HG02852 (cell line): Measurements from ENCODE around the gene STK33.

Experiments
- ATAC-seq: cut with Tn5 transposase; IDR thresholded peaks from one replicate; pipeline ENCODE4 v1.9.1; 2021; ENCODE audit warnings: mild to moderate bottlenecking, moderate library complexity; ENCODE audit not compliant: unreplicated experiment

The STK33 gene

DNA sequence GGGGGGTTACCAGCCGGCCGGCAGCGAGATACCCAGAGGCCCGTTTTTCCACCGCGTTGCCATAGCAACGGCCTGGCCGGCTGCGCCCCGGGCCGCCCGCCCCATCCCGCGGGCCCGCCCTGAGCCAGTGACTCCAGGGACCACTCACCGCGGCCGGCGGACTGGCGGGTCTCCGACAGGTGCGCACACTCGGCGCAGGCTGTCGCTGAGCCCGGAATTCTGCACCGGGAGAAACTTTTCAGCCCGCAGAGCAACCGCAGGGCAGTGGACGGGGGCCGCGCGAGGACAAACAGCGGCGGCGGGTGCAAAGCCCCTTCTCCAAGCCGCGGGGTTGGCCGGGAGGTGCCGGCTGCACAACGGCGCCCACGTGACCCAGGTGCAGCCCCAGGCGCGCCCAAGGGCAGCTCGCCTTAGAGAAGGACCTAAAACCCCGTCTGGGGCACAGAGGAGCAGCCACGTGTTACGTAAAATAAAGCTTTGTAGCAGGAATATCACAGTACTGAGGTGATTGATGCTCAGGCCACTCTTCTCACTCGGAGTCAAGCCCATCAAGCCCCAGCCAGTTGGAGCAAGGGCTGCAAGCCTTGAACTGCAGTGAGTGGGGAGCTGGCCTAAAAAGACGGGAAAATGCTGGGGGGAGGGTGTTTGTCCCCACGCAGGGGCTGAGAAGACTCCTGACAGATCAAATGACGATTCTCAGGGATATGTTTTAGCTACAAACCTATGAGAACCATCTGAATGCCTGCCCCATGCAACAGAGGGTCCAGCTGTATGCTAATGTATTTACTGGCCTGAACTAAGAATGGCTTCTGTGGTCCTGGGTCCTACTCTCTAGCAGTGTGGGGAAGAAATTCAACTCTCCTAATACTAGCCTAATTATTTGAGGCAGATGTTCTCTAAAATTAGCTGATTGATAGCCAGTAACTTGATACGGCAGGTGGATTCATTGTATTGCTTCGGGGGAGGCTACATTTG is at the start of gene STK33:
Gene STK33, minus strand, starts transcription at position 294 of the 975 bp plus-strand sequence. CDS start 119,323 bp downstream, outside the sequence.
- ATAC-seq, result peak; percentile 93

DNA sequence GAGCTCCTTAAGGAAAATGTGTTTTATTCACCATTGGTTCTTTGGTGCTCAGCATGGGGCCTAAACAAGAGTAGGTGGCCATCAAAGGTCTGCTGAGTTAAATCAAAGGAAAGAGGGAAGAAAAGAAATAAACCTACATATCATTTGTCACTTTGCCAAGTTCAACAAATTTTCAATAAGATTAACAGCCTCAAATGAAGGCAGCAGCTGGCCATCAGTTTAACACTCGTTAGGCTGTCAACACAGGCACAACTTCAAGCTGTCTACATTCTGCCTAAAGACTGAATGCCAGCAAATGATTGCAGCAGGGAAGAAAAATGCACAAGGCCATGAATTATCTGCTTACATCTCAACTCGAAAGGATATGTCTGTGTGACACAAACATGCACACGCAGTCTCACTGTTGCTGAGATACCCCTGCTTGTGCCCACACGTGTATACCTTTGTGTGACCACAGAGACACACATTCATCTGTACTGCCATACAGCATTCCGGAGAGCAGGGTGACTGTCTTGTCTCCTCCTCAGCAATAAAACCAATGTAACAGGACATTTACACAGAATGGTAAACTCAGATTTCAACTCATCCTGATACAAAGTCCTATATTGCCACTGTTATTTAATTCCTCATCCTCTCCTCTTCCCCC is 48.3 kb upstream of the STK33 start:
- no peak for ATAC-seq

DNA sequence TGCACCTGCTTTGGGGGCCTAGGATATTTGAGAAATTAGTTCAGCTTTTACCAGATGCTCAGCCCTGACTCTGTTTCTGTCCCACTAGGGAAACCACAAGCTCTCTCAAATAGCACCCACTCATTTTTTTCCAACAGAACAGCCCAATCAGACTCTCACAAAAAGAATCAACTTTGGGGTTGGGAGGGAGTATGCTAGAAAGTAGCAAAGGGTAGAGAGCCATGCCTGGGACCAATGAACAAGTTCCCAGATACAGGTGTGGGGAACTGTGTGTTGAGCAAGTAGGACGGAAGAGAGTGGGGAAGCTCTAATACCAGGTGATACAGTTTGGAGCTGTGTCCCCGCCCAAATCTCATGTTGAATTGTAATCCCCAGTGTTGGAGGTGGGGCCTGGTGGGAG is 47.3 kb upstream of the STK33 start:
- ATAC-seq, result no peak

DNA sequence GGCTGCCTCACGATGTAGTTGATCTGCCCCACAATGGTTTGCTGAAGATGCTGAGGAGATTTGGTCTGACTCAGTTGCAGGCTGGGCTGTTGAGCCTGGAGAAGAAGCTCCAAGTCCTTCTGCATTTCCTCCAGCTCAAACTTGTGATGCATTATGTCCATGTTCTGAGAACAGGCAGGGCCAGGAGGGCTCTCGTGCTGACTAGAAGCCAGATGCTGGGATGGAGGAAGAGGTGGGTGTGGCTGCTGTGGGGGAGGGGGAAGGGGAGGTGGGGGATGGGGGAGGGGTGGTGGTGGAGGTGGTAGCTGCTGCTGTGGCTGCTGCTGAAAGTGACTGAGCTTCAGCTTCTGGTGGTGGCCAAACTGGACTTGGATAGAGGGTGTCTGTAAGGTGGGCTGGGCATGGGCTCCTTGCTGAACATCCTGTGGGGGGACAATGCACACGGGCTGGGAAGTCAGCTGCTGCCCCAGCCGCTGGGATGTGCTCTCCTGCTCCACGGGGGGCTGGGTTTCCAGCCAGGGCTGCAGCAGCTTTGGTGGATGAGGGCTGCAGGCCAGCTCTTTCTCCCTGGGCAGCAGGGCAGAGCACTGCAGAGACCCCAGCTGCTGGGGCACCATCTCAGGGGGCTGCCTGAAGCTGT is 46.4 kb upstream of the STK33 start:
- no peak for ATAC-seq

DNA sequence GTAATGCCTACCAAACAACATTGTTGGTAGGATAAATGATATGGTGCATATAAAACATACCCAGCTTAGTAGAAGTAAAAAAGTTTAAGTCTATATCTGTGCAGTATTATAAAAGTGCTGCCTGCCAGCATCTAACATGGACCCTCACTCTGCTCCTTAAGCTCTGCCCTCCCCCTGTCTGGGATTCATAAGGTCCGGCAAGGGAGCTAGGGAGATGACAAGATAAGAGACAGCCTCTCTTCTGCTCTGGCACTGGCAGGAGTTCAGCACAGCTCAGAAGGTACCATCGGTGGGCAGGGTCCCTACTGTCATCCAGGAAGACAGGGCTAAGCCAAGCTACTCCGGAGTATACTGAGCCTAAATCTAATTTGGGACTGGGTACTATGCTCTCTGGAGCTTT is 45.6 kb upstream of the STK33 start:
- ATAC-seq, result no peak

DNA sequence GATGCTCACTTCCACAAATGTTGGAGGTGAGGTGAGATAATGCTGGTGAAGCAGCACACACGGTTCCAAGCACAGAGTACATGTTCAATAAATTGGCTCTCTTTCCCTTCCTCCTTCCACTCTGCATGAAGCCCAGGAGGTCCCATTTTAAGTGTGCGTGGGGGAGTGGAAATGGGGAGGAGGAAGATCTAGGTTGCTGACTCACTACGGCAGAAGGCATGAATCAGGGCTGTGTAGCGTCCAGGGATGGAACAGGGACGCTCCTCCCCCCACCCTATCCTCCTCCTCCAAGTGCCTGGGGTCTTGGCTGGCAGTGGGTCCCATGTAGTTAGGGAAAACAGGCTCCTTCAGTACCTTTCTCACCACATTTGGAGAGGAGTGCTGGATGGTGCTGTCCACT is 44.3 kb upstream of the STK33 start:
- no peak for ATAC-seq

DNA sequence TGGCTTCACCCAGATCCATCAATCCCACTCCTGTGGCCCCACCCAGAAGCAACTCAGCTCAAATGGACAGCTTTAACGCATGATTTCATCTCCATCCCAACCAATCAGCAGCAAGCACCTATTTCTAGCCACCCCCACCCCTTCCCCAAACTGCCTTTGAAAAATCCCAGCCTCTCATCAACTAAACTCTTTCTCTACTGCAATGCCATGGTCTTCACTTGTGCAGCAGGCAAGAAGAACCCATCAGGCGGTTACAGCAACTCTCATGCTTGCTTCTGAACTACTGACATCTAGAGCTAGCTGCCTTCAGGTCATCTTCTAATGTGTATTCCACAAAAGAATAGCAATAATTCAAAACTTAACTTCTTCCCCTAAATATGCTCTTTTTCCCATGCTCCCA is 42.1 kb upstream of the STK33 start:
- ATAC-seq, result no peak

DNA sequence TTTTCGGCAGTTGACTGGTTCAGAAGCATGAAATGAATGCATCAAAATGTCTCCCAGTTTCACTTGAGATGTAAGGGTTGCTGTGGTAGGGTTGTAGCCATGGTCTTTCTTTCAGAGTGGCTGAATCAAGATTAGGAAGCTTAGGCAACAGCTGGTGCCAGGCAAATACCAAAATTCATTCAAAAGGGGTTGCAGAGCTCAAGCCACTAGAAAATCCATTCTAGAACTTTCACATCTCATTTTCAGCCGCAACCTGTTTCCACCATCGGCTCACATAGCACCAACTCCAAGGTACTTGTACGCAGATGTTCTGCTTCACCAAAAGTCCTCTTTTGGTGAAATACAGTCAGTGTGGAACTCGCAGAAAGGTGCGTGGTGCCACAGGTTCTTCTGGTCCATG is 40.5 kb upstream of the STK33 start:
- ATAC-seq, result no peak

DNA sequence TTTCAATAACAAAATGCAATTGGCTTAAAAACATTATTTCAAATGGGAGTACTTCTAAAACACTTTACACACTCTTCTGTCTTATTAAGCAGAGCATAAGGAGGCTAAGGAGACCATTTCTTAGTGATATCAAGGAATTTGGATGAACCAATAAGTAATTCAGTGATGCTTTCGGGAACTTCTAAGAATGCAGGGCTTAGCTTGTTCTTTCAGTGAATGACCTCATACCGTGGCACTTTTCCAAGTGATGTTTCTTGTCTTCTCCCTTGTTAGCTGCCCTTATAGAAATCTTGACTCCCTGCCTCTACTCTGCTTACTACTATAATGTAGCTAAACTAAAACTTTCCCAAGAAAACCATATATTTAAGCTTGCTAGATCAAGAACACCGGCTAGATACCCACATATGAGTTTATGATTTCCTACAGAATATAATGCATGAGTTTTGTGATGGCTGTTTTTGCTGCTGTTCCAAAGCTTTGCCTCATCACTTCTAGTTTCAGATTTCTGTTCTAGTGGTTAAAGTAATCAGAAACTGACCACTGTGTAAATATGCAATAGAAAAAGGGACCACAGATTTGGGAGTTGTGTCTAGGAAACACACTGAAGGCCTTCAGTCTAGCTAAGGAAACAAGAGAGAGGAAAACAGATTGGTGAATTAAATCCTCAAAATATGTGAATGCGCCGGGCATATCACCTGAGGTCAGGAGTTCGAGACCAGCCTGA is 37.5 kb upstream of the STK33 start:
- ATAC-seq, result no peak

DNA sequence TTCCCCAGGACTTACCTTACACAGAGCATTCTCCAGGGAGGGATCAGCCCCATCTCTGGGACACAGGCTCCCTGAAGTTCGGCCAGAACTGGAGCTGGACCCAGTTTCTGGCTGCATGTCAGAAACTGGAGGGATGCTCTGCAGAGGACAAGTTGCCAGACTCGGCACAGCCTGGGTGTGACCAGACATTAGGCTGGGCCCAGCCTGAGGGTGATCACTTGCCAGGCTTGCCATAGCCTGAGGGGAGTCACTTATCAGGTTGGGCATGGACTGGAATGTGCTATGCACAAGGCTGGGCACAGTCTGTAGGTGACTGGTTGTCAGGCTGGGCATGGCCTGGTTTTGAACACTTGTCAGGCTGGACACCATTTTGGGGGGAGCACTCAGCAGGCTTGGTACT is 30.7 kb upstream of the STK33 start:
- no peak for ATAC-seq

DNA sequence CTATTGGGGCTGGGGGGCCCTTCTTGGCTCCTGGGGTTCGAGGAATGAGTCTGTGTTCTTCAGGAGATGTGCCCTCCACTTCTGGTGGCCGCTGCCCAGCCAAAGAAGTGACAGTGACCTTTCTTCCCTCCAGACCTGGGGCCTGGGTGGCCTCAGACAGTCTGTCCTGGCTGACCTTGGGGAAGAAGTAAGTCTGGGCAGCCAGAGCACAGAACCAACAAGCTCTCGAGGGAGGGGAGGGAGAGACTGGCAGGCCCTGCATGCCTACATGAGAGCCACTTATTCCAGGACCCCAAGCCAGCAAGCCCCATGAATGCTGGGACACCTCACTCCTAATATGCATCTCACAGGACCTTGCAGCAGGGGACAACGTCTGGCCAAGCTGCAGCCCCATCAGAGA is 27.1 kb upstream of the STK33 start:
- ATAC-seq, result no peak

DNA sequence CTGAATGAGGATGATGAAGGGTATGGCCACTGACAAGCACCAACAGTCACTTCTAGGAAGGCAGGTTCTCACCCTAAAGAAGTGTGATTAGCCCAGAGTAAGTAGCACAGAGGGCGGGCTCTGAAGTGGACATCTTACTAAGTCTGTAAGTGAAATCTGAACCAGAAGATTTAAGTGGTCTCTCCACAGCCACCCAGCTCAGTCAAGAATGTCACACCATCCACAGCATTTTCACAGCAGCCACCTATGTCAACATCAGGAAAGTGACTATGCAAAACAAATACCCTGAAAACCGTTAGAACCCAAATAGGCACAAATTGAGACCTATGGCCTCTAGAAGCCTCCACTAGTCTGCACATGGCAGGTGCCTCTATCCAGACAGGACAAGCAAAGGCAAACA is 23.0 kb upstream of the STK33 start:
- no peak for ATAC-seq

DNA sequence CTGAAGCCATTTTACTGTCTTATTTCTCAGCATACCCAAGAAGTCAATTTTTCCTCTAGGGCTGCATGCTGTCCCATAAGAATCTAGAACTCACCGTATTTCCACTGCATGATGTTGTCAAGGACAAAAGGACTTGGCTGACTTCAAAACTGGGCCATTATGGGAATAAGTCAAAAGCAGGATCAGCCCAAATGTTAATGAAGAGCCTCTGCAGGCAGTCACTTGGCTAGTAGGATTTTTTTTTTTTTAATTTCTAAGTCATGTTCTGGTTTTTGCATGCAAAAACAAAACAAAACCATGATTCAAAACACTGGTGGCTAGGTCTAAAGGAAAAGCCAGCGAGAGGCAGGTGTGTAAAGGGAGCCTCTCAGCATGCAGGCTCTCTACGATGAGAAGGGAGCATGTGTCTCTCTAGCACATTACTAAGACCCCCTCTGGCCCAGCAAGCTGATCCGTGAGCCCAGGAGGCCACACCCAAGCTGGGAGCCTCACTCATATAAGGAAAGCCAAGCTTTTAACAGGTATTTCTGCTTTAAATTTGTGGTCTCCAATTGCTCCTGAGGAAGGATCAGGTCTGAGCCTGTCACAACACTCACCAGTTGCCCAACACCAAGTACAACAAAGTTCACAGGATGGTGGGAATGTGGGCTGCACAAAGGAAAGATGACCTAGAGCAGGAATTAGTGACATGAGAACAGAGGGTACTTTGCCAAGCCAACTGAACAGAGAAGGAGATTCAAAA is 21.4 kb upstream of the STK33 start:
- ATAC-seq, result no peak

DNA sequence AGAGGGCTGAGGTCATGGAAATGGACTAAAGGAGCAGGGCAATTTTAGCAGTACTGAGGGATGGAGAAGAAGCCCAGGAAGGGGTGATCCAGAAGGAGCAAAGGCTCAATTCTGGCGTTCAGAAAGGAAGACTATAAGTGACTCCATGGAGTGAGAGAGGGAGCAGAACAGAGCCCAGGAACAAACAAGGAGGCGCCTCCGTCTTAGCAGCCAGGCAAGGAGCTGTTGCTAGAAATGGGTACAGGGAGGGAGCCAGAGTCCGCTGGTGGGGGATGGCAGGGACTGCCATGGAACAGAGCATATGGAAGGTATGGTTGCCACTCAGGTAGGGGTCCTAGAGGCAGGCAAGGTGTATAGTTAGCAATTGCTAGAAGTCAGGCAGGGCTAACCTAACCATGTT is 20.5 kb upstream of the STK33 start:
- no peak for ATAC-seq

DNA sequence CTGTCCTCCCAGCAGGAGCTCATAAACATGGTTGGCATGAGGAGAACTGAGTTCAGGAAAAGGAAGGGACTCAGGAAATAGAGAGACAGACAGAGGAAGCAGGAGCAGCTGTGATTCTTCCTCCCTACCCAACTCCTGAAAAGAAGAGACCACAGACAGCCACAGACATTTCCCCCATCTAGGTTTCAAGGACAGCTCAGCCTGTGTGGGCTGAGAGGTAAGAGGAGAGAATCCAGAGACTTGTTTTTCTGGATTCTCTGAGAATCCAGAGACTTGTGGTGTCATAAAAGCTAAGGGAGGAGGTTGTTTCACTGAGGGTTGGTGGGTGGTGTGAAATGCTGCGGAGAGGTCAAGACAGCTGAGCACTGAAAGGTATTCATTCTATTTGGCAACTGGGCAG is 19.0 kb upstream of the STK33 start:
- ATAC-seq, result no peak

DNA sequence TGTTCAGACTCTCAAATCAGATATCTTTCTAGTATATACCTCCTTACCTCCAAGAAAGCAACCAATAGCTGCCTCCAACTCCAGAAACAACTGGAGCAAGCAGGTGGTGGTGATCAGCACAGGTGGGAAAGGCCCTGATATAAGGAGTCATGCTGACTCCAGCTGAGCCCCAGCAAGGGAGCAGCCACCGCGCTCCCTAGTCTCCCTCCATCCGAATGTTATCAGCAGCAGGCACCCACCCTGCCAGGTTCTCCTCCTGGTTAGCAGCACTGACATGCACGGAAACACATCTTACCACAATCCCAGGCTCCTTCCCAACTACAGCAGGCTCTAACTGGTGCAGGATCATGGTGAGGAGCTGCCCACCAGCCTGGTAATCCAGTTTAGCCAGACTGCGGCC is 18.5 kb upstream of the STK33 start:
- no peak for ATAC-seq

DNA sequence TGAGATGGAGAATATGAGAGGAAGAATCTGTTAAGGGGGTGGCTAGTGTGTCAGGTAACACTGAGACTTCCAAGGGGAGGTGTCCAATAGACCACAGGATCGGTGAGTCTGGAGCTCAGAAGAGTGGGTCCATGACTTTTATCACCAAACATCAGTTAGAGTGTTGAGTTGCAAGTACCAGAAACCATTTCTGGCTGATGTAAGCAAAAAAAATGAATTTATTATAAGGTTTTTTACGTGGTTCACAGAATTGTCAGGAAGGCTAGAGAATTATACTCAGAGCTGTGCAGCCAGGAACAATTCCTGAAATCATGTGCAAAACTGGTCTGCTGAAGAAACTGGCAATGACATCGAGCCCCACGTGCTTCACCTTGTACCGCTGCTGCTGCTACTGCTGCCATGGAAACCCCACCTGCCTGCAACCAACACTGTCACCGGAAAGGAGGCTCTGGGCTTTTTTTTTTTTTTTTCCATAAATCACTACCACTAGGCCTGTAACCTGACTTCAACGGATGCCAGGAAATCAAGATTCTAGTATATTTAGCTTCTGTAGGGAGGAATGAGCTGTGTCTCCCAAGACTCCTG is 16.6 kb upstream of the STK33 start:
- ATAC-seq, result no peak

DNA sequence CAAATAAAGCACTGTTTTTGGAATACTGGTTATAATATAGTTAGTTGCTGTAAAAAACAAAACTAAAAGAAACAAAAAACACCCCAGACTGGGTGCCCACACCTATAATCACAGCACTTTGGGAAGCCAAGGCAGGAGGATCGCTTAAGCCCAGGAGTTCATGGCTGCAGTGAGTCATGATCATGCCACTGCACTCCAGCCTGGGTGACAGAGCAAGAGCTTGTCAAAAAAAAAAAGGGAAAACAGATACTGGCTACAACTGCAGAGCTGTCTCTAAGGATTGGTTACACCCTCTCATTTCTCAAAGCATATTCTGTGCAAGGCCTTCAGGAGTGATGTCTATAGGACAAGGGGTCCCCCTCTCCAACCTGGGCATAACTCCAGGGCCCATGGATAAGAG is 14.6 kb upstream of the STK33 start:
- no peak for ATAC-seq

DNA sequence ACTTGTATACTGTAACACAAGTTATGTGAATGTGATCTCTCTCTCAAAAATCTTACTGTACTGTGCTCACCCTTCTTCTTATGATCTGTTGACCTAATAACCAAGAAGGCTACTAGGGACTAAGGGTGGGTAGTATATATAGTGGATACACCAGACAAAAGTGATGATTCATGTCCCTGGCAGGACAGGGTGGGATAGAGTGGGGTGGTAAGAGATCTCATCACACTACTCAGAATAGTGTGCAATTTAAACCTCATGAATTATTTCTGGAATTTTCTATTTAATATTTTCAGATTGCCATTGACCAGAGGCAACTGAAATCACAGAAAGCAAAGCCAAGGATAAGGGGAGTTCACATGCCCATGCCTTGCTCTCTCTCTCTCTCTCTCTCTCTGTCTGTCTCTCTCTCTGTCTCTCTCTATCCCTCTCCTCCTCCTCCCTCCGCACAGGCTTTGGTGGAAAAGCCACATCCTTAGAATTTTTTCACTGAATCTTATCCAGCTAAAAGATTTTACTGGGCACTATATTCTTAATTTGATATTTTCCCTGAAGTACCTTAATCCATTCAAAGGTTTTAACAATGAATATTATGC is 12.0 kb upstream of the STK33 start:
- no peak for ATAC-seq
